Psoas muscle (tissue), 8 donors: Measurements from ENCODE around the gene LETM1. TPM values are rescaled to one million over a fixed set of nuclear protein-coding genes. Genes with fewer than 3 reads are reported as not detected.

Experiments
- ATAC-seq, 4 donors: fragments of 200-7000 bp; cut with Tn5 transposase; one replicate each; pipeline ENCODE4 v1.9.1; 2020; ENCODE audit warnings: moderate library complexity in 3 of 4, mild to moderate bottlenecking in 2 of 4
- DNase-seq, 2 donors: peaks; one replicate each; pipeline ENCODE4 v3.0.0-alpha.2; 2020
- H3K27ac ChIP-seq: fragments of 200-600 bp; one replicate; pipeline ENCODE4 v1.8.0; 2022
- H3K27me3 ChIP-seq, 3 donors: fragments of 200-600 bp in 1 of 3; one replicate each; pipeline versions ENCODE4 v1.6.1 to v1.8.0; 2013 to 2022; ENCODE audit warnings: low read length in 2 of 3, mild to moderate bottlenecking in 2 of 3, moderate library complexity in 1 of 3; ENCODE audit not compliant: insufficient read depth in 3 of 3
- H3K36me3 ChIP-seq, 2 donors: fragments of 200-600 bp in 1 of 2; one replicate each; pipeline versions ENCODE4 v1.6.1 to v1.8.0; 2013 to 2022; ENCODE audit warnings: low read depth in 1 of 2, mild to moderate bottlenecking in 1 of 2, moderate library complexity in 1 of 2; ENCODE audit not compliant: insufficient read depth in 1 of 2
- H3K4me1 ChIP-seq: fragments of 200-600 bp; one replicate; pipeline ENCODE4 v1.8.0; 2022
- H3K4me3 ChIP-seq: fragments of 200-600 bp; one replicate; pipeline ENCODE4 v1.8.0; 2022; ENCODE audit warnings: mild to moderate bottlenecking
- H3K9me3 ChIP-seq: fragments of 200-600 bp; one replicate; pipeline ENCODE4 v1.8.0; 2022
- CTCF ChIP-seq: fragments of 200-600 bp; IDR thresholded peaks from one replicate; pipeline ENCODE4 v1.8.0; 2022; ENCODE audit warnings: antibody characterized with exemption
- WGBS, 3 donors: extraction: QIAGEN DNeasy Blood & Tissue Kit; methylation state at CpG; one replicate each; pipeline versions ENCODE4 v1.1.6 to v1.1.7; 2013; 5-methylcytosine and 5-hydroxymethylcytosine counted together
- intact Hi-C, 2 donors: fragments of 100-400 bp; cut with DNase I; formaldehyde crosslinking; loops; one replicate each; pipeline versions ENCODE4 v1.11.0 to v1.14.2; 2022
- polyA plus RNA-seq, 3 donors: library from polyadenylated mRNA; stranded (reverse); fragments of 200-250 nt; gene quantifications; one replicate each; pipeline ENCODE4 v1.2.3, GENCODE V29; 2013
- total RNA-seq, 4 donors: library from RNA; stranded (reverse); fragmentation: NEBNext Ultra II Directional in 2 of 4; extraction: Animal tissue kit (Norgen Biotek cat#: 25700) in 2 of 4; gene quantifications; one replicate each; pipeline versions ENCODE4 v1.2.1 to v1.2.4, GENCODE V29; 2021 to 2023
- donor health status: healthy with polysubstance abuse.
- donor health status: DM: no; HTN: no; CAD: no; lungs with moderate emphysema.
- donor health status: Bipolar disorder and iron deficiency.
- donor health status: healthy.
- donor health status: DM: yes; HTN: yes; CAD: no.
- donor health status: DM: no; HTN: no; CAD: no.
- donor health status: DM: no; HTN: no; CAD: no.
- donor health status: DM: yes; HTN: yes; CAD: no.

LETM1 gene
- total and polyA plus RNA-seq, 7 donors: 14.1 to 50.3 (median 26.8) TPM

- ATAC-seq: no peak
- intact Hi-C loops: no loop called here
- WGBS, 3 donors: 73 to 84% (median 77%) methylated on average over 17 to 18 of the region's 18 CpGs
- peaks cover 0 to 2% (median 0%) of the 10 kb centered on the region in 3 donors for H3K27me3 ChIP-seq
- no peak for TF ChIP-seq CTCF
- H3K36me3 ChIP-seq: no peaks in the 10 kb centered on the region
- H3K4me3 ChIP-seq: no peak overlapping the region
- no peak for DNase-seq
- H3K4me1 ChIP-seq: no peaks in the 10 kb centered on the region
- no peak overlapping the region for H3K27ac ChIP-seq
- H3K9me3 ChIP-seq: no peaks in the 10 kb centered on the region
Measured at GRCh38 chr4:1778642-1779392, 77.1 kb downstream of the LETM1 start.

GRCh38 chr4:1777822-1778641, 77.9 kb downstream of the LETM1 start:
- TF ChIP-seq CTCF: no peak
- no peaks in the 10 kb centered on the region for H3K9me3 ChIP-seq
- no peak for DNase-seq
- no peaks in the 10 kb centered on the region for H3K4me1 ChIP-seq
- WGBS, 3 donors: 34 to 39% (median 34%) methylated on average over 24 to 27 of the region's 27 CpGs
- ATAC-seq: no peak
- no peak overlapping the region for H3K27ac ChIP-seq
- H3K36me3 ChIP-seq: no peaks in the 10 kb centered on the region
- intact Hi-C loops: no loop called here
- no peak overlapping the region for H3K4me3 ChIP-seq
- peaks cover 0 to 2% (median 0%) of the 10 kb centered on the region in 3 donors for H3K27me3 ChIP-seq

- DNase-seq (no peak), ATAC-seq (no peak)
- whole genome bisulfite sequencing, 3 donors: 89 to 90% (median 89%) methylated on average over 24 of the region's 24 CpGs
- Histone ChIP-seq H3K36me3 (no peaks in the 10 kb centered on the region), H3K27ac (no peak overlapping the region), H3K4me3 (no peak overlapping the region), H3K9me3 (no peaks in the 10 kb centered on the region), H3K4me1 (no peaks in the 10 kb centered on the region), H3K27me3 (peaks cover 0 to 2% (median 0%) of the 10 kb centered on the region in 3 donors)
- TF ChIP-seq CTCF: no peak
- intact Hi-C loops: no loop called here
Measured at GRCh38 chr4:1776521-1777161, 79.3 kb downstream of the LETM1 start.

- TF ChIP-seq CTCF: no peak
- Histone ChIP-seq H3K4me1 (no peaks in the 10 kb centered on the region), H3K4me3 (no peak overlapping the region), H3K9me3 (no peaks in the 10 kb centered on the region), H3K27ac (no peak overlapping the region), H3K27me3 (peaks cover 0 to 4% (median 2%) of the 10 kb centered on the region in 3 donors), H3K36me3 (no peaks in the 10 kb centered on the region)
- WGBS, 3 donors: 56 to 66% (median 60%) methylated on average over 23 of the region's 23 CpGs
- intact Hi-C loops: no loop called here
- ATAC-seq (no peak), DNase-seq (no peak)
Measured at GRCh38 chr4:1775731-1776500, 80.0 kb downstream of the LETM1 start.
